ENCODE measurements around the gene LNX2. TPM values are rescaled to one million over a fixed set of nuclear protein-coding genes. Genes with fewer than 3 reads are reported as not detected.
A peak's percentile ranks its signal among the peaks of the same experiment; 100 is the strongest.

LNX2 gene
- total RNA-seq, 1 experiment from 2014 or later = 12.3 TPM

- TF ChIP-seq, protein P1, sequence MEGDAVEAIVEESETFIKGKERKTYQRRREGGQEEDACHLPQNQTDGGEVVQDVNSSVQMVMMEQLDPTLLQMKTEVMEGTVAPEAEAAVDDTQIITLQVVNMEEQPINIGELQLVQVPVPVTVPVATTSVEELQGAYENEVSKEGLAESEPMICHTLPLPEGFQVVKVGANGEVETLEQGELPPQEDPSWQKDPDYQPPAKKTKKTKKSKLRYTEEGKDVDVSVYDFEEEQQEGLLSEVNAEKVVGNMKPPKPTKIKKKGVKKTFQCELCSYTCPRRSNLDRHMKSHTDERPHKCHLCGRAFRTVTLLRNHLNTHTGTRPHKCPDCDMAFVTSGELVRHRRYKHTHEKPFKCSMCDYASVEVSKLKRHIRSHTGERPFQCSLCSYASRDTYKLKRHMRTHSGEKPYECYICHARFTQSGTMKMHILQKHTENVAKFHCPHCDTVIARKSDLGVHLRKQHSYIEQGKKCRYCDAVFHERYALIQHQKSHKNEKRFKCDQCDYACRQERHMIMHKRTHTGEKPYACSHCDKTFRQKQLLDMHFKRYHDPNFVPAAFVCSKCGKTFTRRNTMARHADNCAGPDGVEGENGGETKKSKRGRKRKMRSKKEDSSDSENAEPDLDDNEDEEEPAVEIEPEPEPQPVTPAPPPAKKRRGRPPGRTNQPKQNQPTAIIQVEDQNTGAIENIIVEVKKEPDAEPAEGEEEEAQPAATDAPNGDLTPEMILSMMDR (IDR thresholded peaks at IDR 0.05; ENCODE audit: unreplicated experiment) = no peak
- H3K36me3 Mint-ChIP-seq (ENCODE audit: insufficient read depth, unreplicated experiment) = peaks cover 30% of the 10 kb centered on the region
- no peak overlapping the region for H3K27ac Mint-ChIP-seq (ENCODE audit: low read depth, unreplicated experiment)
- no peak for DNase-seq (ENCODE audit: unreplicated experiment)
- no TSS peak for BruUV-seq (replicated peaks)
- H3K9me3 Mint-ChIP-seq (ENCODE audit: unreplicated experiment) = no peaks in the 10 kb centered on the region
- ChIA-PET POLR2A (interaction anchor here (0.6 kb wide), 1 partner anchor 265 kb away, joined by 3 read pairs; no protein-coding TSS in a partner anchor), CTCF (interaction anchor here (0.8 to 1.3 kb wide), 3 partner anchors 9 to 285 kb away, joined by 3 to 5 read pairs (median 4); no protein-coding TSS in a partner anchor)
- H3K27me3 Mint-ChIP-seq (ENCODE audit: insufficient read depth, unreplicated experiment) = no peaks in the 10 kb centered on the region
- intact Hi-C loops (cut with micrococcal nuclease) = no loop called here
- H3K4me3 Mint-ChIP-seq (ENCODE audit: unreplicated experiment) = no peak overlapping the region
- H3K4me1 Mint-ChIP-seq (ENCODE audit: insufficient read depth, unreplicated experiment) = no peaks in the 10 kb centered on the region
These were observed 78.9 kb downstream of the LNX2 start for GRCh38 chr13:27541386-27541785.

DNA sequence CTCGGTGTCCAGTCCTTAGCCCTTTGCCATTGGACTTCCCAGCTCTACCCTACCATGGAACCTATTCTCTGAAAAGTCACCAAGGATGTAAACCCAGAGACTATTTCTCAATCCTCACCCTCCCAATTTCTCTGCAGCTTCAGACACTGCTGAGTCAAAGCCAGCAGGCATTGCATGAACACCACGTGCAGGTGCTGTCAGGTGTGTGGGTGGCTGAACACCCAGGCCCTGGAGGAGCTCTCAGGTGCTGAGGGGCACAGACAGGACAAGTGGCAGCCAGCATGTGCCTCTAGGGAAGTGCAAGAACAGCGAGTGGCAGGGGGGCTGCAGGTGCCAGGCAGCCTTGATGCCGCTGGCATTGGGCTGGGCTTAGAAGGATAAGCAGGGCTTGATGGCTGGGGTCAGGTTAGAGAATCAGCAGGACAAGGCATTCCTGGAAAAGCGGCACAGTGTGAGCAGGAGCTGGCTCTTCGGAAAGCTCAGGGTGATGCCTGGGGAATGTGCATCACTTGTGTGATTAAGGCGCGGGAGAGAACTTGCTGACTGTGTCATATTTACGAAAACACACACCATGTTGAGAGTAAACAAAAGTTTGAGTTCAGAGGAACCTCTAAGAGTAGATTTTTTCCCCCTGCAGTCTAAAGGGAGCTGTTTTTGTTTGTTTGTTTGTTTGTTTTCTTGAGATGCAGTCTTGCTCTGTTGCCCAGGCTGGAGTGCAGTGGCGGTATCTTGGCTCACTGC lies 83.8 kb downstream of the LNX2 start:
- no TSS peak for BruUV-seq (replicated peaks)
- TF ChIP-seq, protein P1 (IDR thresholded peaks at IDR 0.05; ENCODE audit: unreplicated experiment) = no peak
- intact Hi-C loops (cut with micrococcal nuclease) = no loop called here
- ChIA-PET CTCF (interaction anchor here (0.6 to 1.5 kb wide), 3 partner anchors 13 to 290 kb away, joined by 3 to 12 read pairs (median 3); no protein-coding TSS in a partner anchor), POLR2A (interaction anchor here (0.7 to 1.9 kb wide), 5 partner anchors 13 to 451 kb away, joined by 3 to 10 read pairs (median 4); partner anchors contain the start of genes LNX2 and MTIF3)
- peaks cover 8% of the 10 kb centered on the region for H3K4me1 Mint-ChIP-seq (ENCODE audit: insufficient read depth, unreplicated experiment)
- DNase-seq (ENCODE audit: unreplicated experiment) = peak; percentile 38
- no peak overlapping the region for H3K4me3 Mint-ChIP-seq (ENCODE audit: unreplicated experiment)
- H3K27ac Mint-ChIP-seq (ENCODE audit: low read depth, unreplicated experiment) = no peak overlapping the region
- peaks cover 2% of the 10 kb centered on the region for H3K36me3 Mint-ChIP-seq (ENCODE audit: insufficient read depth, unreplicated experiment)
- H3K27me3 Mint-ChIP-seq (ENCODE audit: insufficient read depth, unreplicated experiment) = no peaks in the 10 kb centered on the region
- no peaks in the 10 kb centered on the region for H3K9me3 Mint-ChIP-seq (ENCODE audit: unreplicated experiment)

DNA sequence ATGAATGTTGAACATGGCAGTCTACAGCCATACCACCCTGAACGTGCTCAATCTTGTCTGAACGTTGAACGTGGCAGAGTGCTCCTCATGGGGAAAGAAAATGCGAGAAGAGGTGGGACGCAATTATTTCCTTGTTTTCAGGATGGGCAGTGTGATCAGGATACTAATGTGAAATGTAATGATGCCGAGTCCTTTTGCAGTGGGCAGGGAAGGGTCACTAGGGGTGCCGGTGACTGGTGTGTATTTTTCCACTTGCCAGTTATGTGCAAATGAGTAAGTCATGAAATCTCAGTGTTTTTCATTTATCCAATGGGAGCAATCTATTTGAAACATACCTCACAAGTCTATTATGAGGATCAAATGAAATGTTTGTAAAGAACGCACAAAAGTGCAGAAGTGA lies 84.8 kb downstream of the LNX2 start:
- intact Hi-C loops (cut with micrococcal nuclease) = no loop called here
- Mint-ChIP-seq H3K4me1 (ENCODE audit: insufficient read depth, unreplicated experiment) (peaks cover 8% of the 10 kb centered on the region), H3K27me3 (ENCODE audit: insufficient read depth, unreplicated experiment) (no peaks in the 10 kb centered on the region), H3K36me3 (ENCODE audit: insufficient read depth, unreplicated experiment) (peaks cover 5% of the 10 kb centered on the region), H3K4me3 (ENCODE audit: unreplicated experiment) (no peak overlapping the region), H3K27ac (ENCODE audit: low read depth, unreplicated experiment) (no peak overlapping the region), H3K9me3 (ENCODE audit: unreplicated experiment) (no peaks in the 10 kb centered on the region)
- TF ChIP-seq, protein P1 (IDR thresholded peaks at IDR 0.05; ENCODE audit: unreplicated experiment) = no peak
- ChIA-PET POLR2A (interaction anchor here (1.0 to 1.9 kb wide), 4 partner anchors 14 to 113 kb away, joined by 4 to 10 read pairs (median 4); partner anchors contain the start of gene MTIF3), CTCF (interaction anchor here (2.5 kb wide), 1 partner anchor 292 kb away, joined by 19 read pairs; no protein-coding TSS in a partner anchor)
- DNase-seq (ENCODE audit: unreplicated experiment) = no peak
- BruUV-seq (replicated peaks) = no TSS peak

- H3K27ac Mint-ChIP-seq (ENCODE audit: low read depth, unreplicated experiment) = no peak overlapping the region
- H3K9me3 Mint-ChIP-seq (ENCODE audit: unreplicated experiment) = no peaks in the 10 kb centered on the region
- H3K4me3 Mint-ChIP-seq (ENCODE audit: unreplicated experiment) = no peak overlapping the region
- H3K27me3 Mint-ChIP-seq (ENCODE audit: insufficient read depth, unreplicated experiment) = no peaks in the 10 kb centered on the region
- intact Hi-C loops (cut with micrococcal nuclease) = loop anchor here (5.0 kb wide), 2 partner anchors 163 to 177 kb away; no protein-coding TSS in a partner anchor
- H3K4me1 Mint-ChIP-seq (ENCODE audit: insufficient read depth, unreplicated experiment) = peaks cover 8% of the 10 kb centered on the region
- no TSS peak for BruUV-seq (replicated peaks)
- TF ChIP-seq, protein P1 (IDR thresholded peaks at IDR 0.05; ENCODE audit: unreplicated experiment) = no peak
- POLR2A ChIA-PET = interaction anchor here (1.0 kb wide), 1 partner anchor 108 kb away, joined by 4 read pairs; no protein-coding TSS in a partner anchor
- DNase-seq (ENCODE audit: unreplicated experiment) = no peak
- CTCF ChIA-PET = interaction anchor here (1.4 to 2.5 kb wide), 3 partner anchors 15 to 292 kb away, joined by 4 to 19 read pairs (median 5); no protein-coding TSS in a partner anchor
- H3K36me3 Mint-ChIP-seq (ENCODE audit: insufficient read depth, unreplicated experiment) = peaks cover 5% of the 10 kb centered on the region
These were observed 85.3 kb downstream of the LNX2 start for GRCh38 chr13:27534981-27535380.

Measured in MCF 10A (cell line).